Daoy (cell line): ENCODE measurements around the gene LAMA3. TPM values are rescaled to one million over a fixed set of nuclear protein-coding genes. Genes with fewer than 3 reads are reported as not detected.

ENCODE experiments used
- DNase-seq: peaks from one replicate; pipeline ENCODE4 v3.0.0-alpha.2; 2015; ENCODE audit warnings: low read depth
- total RNA-seq: library from RNA; depleted of rRNA; stranded (reverse); fragments of >200 nt; shearing (Covaris generic); gene quantifications from 2 replicates; pipeline ENCODE4 v1.2.3, GENCODE V29; 2014; rRNA removed

LAMA3 gene
- total RNA-seq, 1 experiment from 2014 or later, result 1.4 TPM

DNA sequence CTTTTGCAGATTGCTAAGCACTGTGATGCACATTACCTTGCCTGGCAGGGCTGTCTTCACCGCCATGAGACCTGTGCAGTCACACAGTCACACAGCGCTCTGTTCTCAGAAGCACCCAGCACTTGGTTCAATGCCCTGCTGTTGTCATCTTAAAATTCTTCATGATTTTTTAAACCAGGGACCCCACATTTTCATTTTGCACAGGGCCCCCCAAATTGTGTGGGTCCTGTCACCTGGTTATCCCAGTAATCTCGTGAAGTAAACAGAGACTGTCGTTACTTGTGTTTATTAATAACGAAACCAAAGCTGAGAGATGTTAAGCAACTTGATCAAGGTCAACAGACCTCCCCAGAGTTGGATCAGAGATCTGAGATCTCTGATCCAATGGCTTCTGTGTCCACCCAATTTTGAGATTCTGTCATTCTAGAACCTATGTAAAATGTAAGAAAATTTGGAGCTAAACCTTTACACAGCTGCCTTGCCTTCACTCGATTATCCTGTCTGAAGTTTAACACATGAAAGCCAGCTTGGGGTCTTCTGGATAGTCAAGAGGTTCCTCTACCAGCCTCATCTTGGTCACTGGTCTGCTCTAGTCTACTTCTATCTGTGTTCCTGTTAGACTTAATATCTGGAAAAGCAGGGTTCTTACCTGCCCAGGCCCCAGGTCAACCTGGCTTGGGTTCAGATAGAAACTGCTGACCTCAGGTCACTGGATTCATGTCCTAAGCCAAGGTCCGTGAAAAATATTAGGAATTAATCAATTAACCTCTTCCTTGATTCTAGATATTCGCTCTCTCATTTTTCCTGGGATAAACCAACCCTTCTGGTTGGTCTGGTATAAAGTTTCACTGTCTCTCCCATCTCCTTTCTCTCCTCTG is 311.6 kb downstream of the LAMA3 start:
- no peak for DNase-seq

GRCh38 chr18:24002479-24002878 is 313.2 kb downstream of the LAMA3 start:
- DNase-seq, result no peak

GRCh38 chr18:24003288-24003687 is 314.0 kb downstream of the LAMA3 start:
- DNase-seq, result no peak

DNA sequence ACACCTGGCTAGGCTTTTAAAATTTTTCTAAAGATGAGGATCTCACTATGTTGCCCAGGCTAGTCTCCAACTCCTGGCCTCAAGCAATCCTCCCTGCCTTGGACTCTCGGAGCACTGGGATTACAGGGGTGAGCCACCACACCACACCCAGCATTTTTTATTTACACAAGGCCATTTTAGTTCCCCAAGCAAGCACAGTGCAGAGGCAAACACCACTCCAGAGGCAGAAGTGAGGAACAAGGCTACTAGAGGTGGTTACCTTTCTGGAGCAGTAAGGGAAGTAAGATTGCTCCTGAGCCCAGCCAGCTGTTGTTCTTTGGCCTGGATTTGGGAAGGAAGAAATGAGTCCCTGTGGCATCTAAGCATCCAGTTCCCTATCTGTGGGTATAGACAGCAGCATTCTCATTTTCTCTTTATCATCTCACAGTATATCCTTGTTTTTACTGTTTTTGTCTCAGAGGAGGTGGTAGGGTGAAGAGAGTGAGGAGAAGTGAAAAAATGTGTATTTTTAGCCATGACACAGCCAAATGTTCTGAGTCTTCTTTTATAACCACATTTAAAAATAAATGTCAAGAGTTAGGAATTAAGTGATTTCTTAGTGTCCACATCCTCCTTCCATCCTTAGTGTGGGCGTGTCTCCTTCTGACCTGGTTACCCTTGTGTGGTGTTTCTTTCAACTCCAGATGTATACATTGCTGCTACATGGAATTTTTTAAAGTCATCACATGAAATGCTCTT is 314.8 kb downstream of the LAMA3 start:
- no peak for DNase-seq

Other genes starting within 250 kb of the LAMA3 start
- 46.6 and 48.7 TPM in 2 replicates for gene RIOK3, start 236.2 kb upstream of the LAMA3 start, total RNA-seq
- 32.7 and 44.1 TPM in 2 replicates for gene RMC1, start 185.9 kb upstream of the LAMA3 start, total RNA-seq
- 9.6 and 15.1 TPM in 2 replicates for gene NPC1, start 102.9 kb upstream of the LAMA3 start, total RNA-seq
- gene ANKRD29, start 26.5 kb upstream of the LAMA3 start, total RNA-seq, result 1.6 and 3.9 TPM in 2 replicates